Measurements from ENCODE around the gene PTDSS2.
"Not testable (repeated sequence)": the region's sequence is repeated elsewhere in the genome, so short reads cannot be mapped to it uniquely, and the experiment has no call there.

The PTDSS2 gene

GRCh38 chr11:428295-428694, 21.8 kb upstream of the PTDSS2 start:
- no peak for TF ChIP-seq JUND (IDR thresholded peaks at IDR 0.05; ENCODE audit: low read depth)
- in situ Hi-C loops (cut with HindIII; ENCODE audit: low pct_unique_long_range_greater_than_20kb, low sequenced_read_pairs), result no loop called here
- no peak for DNase-seq (ENCODE audit: low read depth in 1 of 2, low spot score in 1 of 2)

GRCh38 chr11:429391-429790, 20.7 kb upstream of the PTDSS2 start:
- no peak for DNase-seq (ENCODE audit: low read depth in 1 of 2, low spot score in 1 of 2)
- in situ Hi-C loops (cut with HindIII; ENCODE audit: low pct_unique_long_range_greater_than_20kb, low sequenced_read_pairs), result no loop called here
- no peak for TF ChIP-seq JUND (IDR thresholded peaks at IDR 0.05; ENCODE audit: low read depth)

GRCh38 chr11:429931-430456, 20.1 kb upstream of the PTDSS2 start:
- DNase-seq (ENCODE audit: low read depth in 1 of 2, low spot score in 1 of 2), result no peak
- TF ChIP-seq JUND (IDR thresholded peaks at IDR 0.05; ENCODE audit: low read depth), result no peak
- in situ Hi-C loops (cut with HindIII; ENCODE audit: low pct_unique_long_range_greater_than_20kb, low sequenced_read_pairs), result no loop called here

- in situ Hi-C loops (cut with HindIII; ENCODE audit: low pct_unique_long_range_greater_than_20kb, low sequenced_read_pairs), result no loop called here
- DNase-seq (ENCODE audit: low read depth in 1 of 2, low spot score in 1 of 2), result no peak
- TF ChIP-seq JUND (IDR thresholded peaks at IDR 0.05; ENCODE audit: low read depth), result no peak
Observed at GRCh38 chr11:431921-432320, 18.2 kb upstream of the PTDSS2 start.

GRCh38 chr11:432501-433100, 17.5 kb upstream of the PTDSS2 start:
- in situ Hi-C loops (cut with HindIII; ENCODE audit: low pct_unique_long_range_greater_than_20kb, low sequenced_read_pairs), result no loop called here
- no peak for DNase-seq (ENCODE audit: low read depth in 1 of 2, low spot score in 1 of 2)
- TF ChIP-seq JUND (IDR thresholded peaks at IDR 0.05; ENCODE audit: low read depth), result no peak

- TF ChIP-seq JUND (IDR thresholded peaks at IDR 0.05; ENCODE audit: low read depth), result no peak
- in situ Hi-C loops (cut with HindIII; ENCODE audit: low pct_unique_long_range_greater_than_20kb, low sequenced_read_pairs), result no loop called here
- no peak for DNase-seq (ENCODE audit: low read depth in 1 of 2, low spot score in 1 of 2)
Observed at GRCh38 chr11:433111-433510, 17.0 kb upstream of the PTDSS2 start.

GRCh38 chr11:433641-434040, 16.4 kb upstream of the PTDSS2 start:
- in situ Hi-C loops (cut with HindIII; ENCODE audit: low pct_unique_long_range_greater_than_20kb, low sequenced_read_pairs), result no loop called here

GRCh38 chr11:434496-434895, 15.6 kb upstream of the PTDSS2 start:
- TF ChIP-seq JUND (IDR thresholded peaks at IDR 0.05; ENCODE audit: low read depth), result no peak
- in situ Hi-C loops (cut with HindIII; ENCODE audit: low pct_unique_long_range_greater_than_20kb, low sequenced_read_pairs), result no loop called here
- no peak for DNase-seq (ENCODE audit: low read depth in 1 of 2, low spot score in 1 of 2)

More at GRCh38 chr11:433641-434040, 16.4 kb upstream of the PTDSS2 start:
- no peak for TF ChIP-seq JUND (IDR thresholded peaks at IDR 0.05; ENCODE audit: low read depth)
- DNase-seq (ENCODE audit: low read depth in 1 of 2, low spot score in 1 of 2), result no peak

- peak in 1 of 2 experiments; percentile 27 for DNase-seq (ENCODE audit: low read depth in 1 of 2, low spot score in 1 of 2)
- in situ Hi-C loops (cut with HindIII; ENCODE audit: low pct_unique_long_range_greater_than_20kb, low sequenced_read_pairs), result not testable (repeated sequence)
Observed at GRCh38 chr11:434999-435740, 14.9 kb upstream of the PTDSS2 start.

- DNase-seq (ENCODE audit: low read depth in 1 of 2, low spot score in 1 of 2), result no peak
- no peak for TF ChIP-seq JUND (IDR thresholded peaks at IDR 0.05; ENCODE audit: low read depth)
- in situ Hi-C loops (cut with HindIII; ENCODE audit: low pct_unique_long_range_greater_than_20kb, low sequenced_read_pairs), result no loop called here
Observed at GRCh38 chr11:437228-437870, 12.7 kb upstream of the PTDSS2 start.

GRCh38 chr11:438101-438844, 11.8 kb upstream of the PTDSS2 start:
- in situ Hi-C loops (cut with HindIII; ENCODE audit: low pct_unique_long_range_greater_than_20kb, low sequenced_read_pairs), result no loop called here
- DNase-seq (ENCODE audit: low read depth in 1 of 2, low spot score in 1 of 2), result no peak
- TF ChIP-seq JUND (IDR thresholded peaks at IDR 0.05; ENCODE audit: low read depth), result no peak

- in situ Hi-C loops (cut with HindIII; ENCODE audit: low pct_unique_long_range_greater_than_20kb, low sequenced_read_pairs), result no loop called here
- DNase-seq (ENCODE audit: low read depth in 1 of 2, low spot score in 1 of 2), result no peak
- no peak for TF ChIP-seq JUND (IDR thresholded peaks at IDR 0.05; ENCODE audit: low read depth)
Observed at GRCh38 chr11:439315-440064, 10.6 kb upstream of the PTDSS2 start.

All from T47D (cell line).